NCI-H2196 (cell line): ENCODE data around the gene CARS2.
"Not testable (repeated sequence)": the region's sequence is repeated elsewhere in the genome, so short reads cannot be mapped to it uniquely, and the experiment has no call there.

Experiments
- DNase-seq: peaks from one replicate; lab custom pipeline; 2025; ENCODE audit not compliant: unreplicated experiment; lab: John Stamatoyannopoulos, UW

The CARS2 gene

DNA sequence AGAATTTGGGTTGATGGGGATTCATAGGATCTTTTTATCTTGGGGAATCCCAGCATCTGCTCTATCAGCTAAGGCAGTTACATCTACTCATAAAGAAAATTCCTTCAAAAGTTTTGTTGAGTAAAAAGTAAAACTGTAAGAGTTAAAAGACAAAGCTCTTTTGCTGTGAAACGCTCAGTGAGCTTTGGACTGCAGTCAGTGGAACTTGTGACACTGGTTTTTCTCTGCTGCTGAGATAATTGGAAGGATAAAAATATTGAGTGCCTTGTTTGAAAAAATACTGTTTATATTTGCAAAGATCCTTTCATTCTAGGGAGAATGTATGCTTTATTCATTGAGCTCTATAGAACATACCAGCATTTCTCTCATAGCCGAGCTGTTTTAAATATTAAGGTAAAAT, 85.3 kb downstream of the CARS2 start:
- no peak for DNase-seq

DNA sequence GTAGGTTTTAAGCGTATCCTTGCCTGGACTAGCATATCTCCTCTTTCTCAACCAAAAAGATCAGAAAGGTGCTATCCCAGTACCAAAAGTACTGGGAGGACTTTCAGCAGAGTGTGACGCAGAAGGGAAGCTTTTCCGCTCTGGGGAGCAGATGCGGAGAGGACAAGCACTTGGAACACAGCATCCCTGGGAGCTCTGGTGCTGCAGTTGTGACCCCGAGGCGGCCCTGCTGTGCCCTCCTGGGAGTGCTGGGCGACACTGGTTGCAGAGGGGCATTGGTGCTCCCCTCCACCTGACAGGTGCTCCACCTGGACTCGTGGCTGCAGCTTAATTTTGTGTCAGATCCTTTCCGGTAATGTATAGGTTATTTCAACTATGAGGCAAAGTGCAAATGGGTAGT, 87.1 kb downstream of the CARS2 start:
- no peak for DNase-seq

DNA sequence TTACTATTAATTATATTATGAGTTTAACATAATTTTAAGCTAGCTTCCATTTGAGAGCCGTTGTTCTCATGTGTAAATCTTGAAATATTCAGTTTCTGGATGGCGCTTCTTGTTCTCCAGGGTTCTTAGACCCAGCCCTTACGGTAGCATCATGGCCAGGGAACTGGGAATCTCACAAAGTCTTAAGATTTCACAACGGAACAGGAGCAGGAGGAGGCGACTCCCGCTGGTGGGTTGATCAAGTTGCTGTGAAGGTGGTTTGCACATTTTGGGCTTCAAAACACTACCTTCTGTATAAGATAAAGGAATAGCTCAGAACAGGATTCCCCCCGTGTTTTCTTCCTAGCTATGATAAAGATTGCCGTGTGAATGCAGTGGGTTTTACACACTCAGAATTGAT, 87.7 kb downstream of the CARS2 start:
- no peak for DNase-seq

DNA sequence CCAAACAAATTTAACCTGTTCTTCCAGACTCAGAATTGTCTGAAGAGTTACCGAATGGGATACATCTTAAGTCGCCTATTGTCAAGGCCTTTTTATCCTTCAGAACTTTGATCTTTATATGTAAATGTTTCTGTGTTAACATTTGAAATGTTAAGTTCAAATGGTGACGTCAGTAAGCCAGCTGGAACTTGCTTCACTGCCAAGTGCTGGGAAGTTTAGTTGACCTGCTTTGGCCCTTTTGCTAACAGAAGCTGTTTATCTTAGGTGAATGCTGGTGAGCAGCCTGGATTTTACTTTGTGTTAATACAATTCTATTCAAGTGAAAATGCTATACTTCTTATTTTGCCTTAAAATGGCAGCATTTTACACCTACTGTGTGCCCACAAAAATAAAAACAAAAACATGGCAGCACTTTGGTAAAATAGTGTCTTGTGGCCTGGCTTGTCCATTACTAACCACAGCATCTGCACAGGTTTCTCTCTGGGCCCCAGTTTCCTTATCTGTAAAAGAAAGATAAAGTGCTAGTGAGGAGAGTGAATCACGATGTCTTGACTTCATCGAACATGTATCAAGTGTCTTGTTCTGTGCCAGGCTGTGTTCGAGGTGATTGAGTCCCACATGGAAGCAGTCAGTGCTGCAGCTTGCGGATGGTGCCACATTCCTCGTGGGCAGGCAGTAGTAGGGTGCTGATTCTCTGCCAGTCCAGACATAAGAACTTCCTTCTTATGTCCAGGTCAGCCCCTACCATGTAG, 88.4 kb downstream of the CARS2 start:
- DNase-seq, result no peak

DNA sequence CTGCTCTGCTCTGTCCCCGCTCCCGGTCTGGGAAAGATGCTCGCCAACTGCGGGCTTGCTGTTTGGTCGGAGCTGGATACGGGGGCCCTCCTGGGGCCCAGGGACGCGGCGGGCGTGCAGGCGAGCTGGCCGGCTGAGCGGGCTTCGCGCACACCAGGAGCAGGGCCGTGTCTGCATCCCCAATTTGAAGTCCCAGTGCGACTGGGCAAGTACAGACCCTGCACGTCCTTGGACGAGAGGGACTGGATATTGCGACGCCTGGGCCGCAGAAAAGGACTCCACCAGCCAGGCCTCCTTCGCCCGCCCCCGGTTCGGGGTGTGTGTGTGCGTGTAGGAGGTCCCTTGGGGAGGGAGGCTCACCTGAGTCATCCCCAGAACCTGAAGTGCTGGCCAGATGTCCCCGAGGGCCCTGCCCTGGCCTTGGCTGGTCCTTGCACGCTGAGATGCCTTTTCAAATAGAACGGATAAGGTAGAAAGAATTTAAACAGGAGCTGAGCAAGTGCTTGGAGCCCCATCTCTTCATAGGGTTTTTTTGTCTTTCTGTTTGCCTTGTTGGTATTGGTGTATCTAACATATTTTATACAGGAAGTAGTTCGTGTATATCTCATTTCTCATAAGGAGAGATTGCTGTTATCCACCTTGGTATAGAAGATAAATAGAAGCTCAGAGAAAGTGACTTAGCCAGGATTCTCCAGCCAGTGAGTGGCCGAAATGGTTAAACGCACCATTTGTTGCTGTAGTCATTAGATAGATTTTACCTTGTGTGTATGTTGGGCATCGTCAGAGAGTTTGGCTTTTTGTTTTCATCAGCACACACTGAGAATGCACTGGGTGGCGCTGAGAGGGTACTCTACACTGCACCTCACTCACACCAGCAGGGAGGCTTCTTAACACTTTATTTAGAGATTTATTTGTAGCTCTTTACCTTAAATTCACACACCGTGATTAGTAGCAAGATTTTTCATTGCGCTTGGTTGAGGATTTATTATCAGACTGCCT, 89.5 kb downstream of the CARS2 start:
- no peak for DNase-seq

DNA sequence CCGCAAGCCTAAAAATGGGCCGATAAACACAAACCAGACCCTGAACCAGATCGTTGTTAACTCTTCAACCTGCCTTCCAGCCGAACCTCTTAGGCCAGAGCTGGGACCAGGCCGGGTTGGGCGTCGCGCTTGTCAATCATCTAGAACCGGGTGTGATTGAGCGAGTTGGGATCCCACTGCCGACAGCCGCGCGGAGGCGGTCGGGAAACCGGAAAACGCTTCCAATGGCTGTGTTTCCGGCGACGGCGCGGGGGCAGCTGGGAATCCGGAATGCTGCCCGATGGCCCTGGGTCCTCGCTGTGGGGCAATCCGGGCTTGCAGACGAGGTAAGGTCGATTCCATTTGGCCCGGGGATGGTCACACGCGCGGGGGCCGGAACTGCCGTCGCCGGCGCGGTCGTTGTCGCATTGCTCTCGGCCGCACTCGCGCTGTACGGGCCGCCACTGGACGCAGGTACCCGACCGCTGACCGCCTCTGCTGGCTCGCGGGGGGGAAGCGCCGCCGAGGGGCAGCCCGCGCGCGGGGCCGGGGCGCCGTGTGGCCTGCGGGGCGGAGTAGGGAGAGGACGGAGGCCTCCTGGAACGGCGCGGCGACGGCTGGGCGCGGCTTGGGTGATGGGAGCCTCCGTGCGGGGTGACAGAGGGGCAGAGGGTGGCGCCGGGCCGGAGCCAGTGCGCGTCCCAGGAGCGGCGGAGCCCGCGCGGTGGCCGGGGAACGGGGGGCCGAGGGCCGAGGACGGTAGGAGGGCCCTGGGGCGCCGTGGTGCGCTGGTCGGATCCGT, 90.4 kb downstream of the CARS2 start, which contains the start of gene NAXD:
Gene NAXD, plus strand, starts transcription at position 224 of the 781 bp plus-strand sequence. Its CDS starts 57 bp downstream, at position 281.
- peak; percentile 74 for DNase-seq

DNA sequence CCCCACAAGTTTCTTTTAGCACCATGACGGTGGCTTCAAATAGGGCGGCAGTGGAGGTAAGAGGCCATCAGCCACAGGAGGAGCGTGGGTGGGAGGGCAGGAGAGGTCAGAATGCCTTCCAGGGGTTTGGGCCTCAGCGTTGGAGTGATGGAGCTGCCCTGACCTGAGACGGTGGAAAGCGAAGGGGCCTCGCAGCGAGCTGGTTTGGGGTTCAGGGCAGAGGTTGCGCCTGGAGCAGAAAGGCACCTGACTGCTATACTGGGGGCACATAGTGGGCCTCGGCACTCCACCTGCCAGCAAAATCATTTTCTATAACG, 91.0 kb downstream of the CARS2 start:
- DNase-seq, result no peak

DNA sequence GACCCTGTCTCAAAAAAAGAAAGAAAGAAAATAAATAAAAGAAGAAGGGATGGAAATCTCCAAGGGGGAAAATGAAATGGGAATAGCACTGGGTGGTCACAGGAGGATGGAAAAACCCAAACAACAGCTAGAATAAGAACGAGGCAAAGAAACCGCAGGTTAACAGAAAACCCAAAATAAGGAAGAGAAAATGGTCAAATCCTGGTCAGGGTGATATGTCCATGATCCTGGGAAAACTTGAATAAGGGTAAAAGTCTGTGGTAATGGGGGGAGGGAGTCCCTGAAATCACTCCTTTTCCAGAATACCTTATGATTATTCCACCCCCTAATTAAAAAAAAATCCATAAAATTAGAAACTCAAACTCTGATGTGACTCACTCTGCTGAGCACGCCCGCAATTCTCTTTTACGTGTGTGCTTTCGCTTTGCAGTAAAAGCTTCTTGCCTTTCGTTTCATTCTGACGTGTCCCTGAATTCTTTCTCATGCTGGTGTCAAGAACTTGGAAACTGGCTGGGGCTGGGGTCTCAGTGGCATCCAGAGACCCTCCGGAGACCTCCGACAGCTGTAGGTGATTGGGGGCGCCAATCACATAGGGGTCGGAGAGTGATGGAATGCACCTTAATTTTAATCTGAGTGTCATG, 94.8 kb downstream of the CARS2 start:
- no peak for DNase-seq

DNA sequence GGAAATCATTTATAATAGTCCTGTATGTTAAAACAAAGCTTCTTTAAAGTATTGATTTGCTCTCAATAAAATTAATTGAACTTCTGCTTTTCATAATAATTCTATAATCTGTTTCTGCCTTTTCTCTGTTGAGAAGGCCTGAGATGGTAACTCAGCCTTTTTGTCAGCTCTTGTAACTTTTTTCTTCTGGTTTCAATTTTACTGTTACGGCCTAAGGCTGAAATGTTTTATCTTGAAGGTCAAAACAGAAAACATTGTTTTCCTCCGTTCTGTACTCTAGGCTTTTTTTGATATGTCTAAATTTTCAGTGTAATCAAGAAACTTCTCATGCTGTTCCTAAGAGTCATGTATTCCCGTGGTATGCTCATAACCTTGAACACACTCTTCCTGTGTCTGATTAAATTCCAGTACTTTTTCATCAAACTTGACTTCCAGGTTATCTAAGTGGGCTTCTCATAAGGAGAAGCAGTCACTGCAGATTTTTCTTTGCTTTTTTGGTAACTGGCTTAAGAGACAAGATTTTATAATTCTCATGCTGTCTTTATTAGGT, 98.2 kb downstream of the CARS2 start:
- DNase-seq, result no peak

DNA sequence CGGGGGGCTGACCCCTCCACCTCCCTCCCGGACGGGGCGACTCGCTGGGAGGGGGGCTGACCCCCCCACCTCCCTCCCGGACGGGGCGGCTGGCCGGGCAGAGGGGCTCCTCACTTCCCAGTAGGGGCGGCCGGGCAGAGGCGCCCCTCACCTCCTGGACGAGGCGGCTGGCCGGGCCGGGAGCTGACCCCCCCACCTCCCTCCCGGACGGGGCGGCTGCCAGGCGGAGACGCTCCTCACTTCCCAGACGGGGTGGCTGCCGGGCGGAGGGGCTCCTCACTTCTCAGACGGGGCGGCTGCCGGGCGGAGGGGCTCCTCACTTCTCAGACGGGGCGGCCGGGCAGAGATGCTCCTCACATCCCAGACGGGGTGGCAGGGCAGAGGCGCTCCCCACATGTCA, 99.6 kb downstream of the CARS2 start:
- DNase-seq, result not testable (repeated sequence)

DNA sequence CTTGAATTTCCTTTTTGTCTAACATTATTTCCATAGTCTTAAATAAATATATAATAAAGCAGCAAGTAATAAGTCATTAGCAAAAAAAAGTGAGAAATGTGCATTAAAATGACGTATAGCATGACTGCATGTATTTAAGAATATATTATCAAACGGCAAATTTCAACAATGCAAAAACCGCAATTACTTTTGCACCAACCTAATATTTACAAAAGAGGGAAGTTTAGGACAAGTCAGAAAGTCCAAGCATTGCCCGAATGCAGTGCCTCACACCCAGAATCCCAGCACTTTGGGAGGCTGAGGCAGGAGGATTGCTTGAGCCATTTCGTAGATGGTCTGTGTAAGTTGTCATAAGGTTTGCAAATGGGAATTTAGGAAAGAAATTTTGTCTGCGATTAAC, 100.8 kb downstream of the CARS2 start:
- DNase-seq, result no peak

DNA sequence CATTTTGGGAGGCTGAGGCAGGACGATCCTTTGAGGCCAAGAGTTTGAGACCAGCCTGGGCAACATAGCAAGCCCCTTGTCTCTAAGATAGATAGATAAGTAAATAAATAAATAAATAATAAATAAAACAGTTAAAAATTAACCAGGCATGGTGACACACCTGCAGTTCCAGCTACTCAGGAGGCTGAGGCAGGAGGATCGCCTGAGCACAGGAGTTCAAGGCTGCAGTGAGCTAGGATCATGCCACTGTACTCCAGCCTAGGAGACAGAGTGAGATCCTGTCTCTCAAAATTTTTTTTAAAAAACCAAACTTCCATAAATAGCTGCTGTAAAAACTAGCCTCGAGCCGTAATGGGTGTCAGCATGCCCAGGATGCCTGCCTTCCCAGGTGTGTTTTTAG, 104.9 kb downstream of the CARS2 start:
- DNase-seq, result no peak

DNA sequence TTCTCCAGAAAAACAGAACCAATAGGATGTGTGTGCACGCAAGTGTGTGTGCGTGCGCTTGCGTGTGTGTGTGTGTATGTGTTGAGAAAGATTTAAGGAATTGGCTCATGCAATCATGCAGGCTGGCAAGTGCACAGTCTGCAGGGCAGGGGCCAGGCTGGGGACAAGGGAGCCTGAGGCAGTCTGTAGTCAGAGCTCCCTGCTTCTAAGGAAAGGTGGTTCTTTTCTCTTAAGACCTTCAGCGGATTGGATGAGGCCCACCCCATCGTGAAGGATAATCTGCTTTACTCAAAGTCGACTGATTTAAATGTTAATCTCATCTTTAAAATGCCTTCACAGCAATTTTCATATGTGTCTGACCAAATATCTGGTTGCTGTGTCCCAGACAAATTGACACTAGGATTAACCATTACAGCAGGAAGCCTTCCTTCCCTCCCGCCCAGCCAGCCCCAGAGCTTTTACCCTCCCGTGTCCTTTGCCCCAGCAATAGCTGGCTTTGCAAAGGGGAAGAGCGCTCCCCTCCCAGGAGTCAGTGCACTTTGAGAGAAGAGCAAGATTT, 105.6 kb downstream of the CARS2 start:
- no peak for DNase-seq

DNA sequence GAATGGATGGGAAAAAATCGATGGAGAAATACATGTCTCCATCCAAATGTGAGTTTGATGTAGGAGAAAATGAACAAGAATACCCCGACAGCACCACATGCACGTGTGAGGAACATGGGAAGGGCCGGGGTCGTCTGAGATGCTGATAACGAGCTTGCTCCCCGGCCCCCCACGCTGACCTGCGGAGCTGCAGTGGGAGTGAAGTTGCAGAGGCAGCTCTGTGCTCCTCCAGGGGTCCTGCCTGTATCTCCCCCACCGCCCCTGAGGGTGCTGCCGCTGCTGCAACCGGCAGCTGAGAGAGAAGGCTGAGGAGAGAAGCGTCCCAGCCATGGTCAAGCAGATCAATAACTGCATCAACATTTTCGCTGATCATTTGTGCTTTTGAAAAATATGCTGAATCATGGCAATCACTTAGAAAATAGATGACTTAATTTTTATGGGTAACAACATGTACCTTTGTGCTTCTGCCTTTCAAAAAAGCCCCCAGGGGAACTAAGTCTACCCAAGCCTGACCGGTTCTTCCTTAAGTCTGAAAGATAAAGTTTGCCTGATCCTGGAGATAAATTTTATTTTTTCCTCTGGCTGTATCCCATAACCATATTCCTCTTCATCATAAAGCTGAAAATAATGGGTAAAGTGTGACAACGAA, 108.8 kb downstream of the CARS2 start:
- no peak for DNase-seq

DNA sequence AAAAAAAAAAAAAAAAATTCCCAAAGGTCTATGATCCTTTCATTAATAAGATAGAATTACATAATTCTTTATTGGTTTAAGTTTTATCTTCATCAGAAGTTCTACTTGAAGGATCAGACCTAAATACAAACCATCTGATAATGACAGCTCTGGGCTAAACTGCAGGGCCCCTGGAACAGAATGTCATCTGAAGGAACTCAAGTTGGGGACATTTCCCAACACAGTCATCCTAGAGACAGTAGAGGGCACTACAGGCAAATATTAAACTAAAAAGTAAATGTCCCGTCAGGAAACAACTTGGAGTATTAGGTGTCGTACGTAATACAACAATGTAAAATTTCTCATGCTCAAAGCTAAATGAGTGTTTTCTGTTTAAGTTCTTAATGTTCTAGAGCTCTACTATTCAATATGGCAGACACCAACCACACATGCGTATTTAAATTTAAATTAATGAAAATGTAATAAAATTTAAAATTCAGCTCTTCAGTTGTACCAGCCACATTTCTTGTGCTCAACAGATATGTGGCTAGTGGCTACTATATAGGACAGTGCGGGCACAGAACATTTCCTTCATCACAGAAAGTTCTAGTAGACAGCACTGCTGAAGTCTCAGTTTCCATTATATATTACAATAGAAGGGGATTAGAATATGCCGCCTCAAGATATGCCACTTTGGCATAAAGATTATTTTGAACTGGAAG, 112.3 kb downstream of the CARS2 start:
- DNase-seq, result peak; percentile 1

DNA sequence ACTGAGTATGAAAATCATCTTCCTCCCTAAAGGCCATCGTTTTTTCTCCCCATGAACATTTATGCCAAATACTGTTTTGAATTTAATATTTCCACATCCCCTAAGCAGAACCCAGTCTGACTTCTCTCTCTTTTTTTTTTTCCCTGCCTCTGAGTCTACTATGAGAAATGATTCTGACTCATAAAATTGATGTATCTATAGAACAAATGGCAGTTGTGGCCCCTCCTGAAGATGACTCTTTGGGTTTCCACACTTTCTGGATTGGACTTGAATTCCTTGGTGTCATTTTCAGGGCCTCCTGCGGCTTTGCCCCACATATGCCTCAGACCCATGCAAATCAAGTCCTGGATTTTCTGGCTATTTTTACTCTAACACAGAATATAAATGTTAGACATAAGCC, 113.3 kb downstream of the CARS2 start:
- DNase-seq, result no peak
